WTC11 (cell line): Measurements from ENCODE around the gene CXCL17. TPM values are rescaled to one million over a fixed set of nuclear protein-coding genes. Genes with fewer than 3 reads are reported as not detected.

Experiments
- ATAC-seq: fragments of 200-7000 bp; cut with Tn5 transposase; 2 replicates; pipeline ENCODE4 v1.10.0; 2021; ENCODE audit warnings: mild to moderate bottlenecking, moderate library complexity
- CTCF ChIA-PET: fragments of 300-600 bp; sonication (Branson Sonifier 250); formaldehyde crosslinking; loops from one replicate; lab custom pipeline; 2021; ENCODE audit warnings: antibody characterized with exemption; lab: Charles Lee
- POLR2A ChIA-PET: fragments of 350-600 bp; sonication (Branson Sonifier 250); formaldehyde crosslinking; loops from one replicate; lab custom pipeline; 2021; ENCODE audit warnings: antibody characterized with exemption; lab: Charles Lee
- DNase-seq: peaks from one replicate; pipeline ENCODE4 v3.0.0; 2021; ENCODE audit warnings: low spot score
- H3K27ac Mint-ChIP-seq: 2 replicates; pipeline ENCODE4 v1.8.0; 2021; ENCODE audit warnings: mixed read lengths
- H3K27me3 Mint-ChIP-seq: 2 replicates; pipeline ENCODE4 v1.8.0; 2021; ENCODE audit warnings: low read depth, mild to moderate bottlenecking, moderate library complexity, mixed read lengths
- H3K36me3 Mint-ChIP-seq: 2 replicates; pipeline ENCODE4 v1.8.0; 2021; ENCODE audit warnings: mixed read lengths
- H3K4me1 Mint-ChIP-seq: 2 replicates; pipeline ENCODE4 v1.8.0; 2022; ENCODE audit warnings: mixed read lengths
- H3K4me3 Mint-ChIP-seq: 2 replicates; pipeline ENCODE4 v1.8.0; 2021; ENCODE audit warnings: mild to moderate bottlenecking, moderate library complexity, mixed read lengths
- H3K9me3 Mint-ChIP-seq: 2 replicates; pipeline ENCODE4 v1.8.0; 2021; ENCODE audit warnings: mixed read lengths
- CREM ChIP-seq: sonication (generic); formaldehyde crosslinking; IDR thresholded peaks from 2 replicates; pipeline ENCODE4 v1.8.1; 2022; ENCODE audit warnings: mild to moderate bottlenecking, missing genetic modification reagents, moderate library complexity
- E2F5 ChIP-seq: sonication (generic); formaldehyde crosslinking; IDR thresholded peaks from 2 replicates; pipeline ENCODE4 v1.8.1; 2022; ENCODE audit warnings: mild to moderate bottlenecking, moderate library complexity, missing genetic modification reagents
- ESRRA ChIP-seq: sonication (generic); formaldehyde crosslinking; IDR thresholded peaks from 2 replicates; pipeline ENCODE4 v1.8.1; 2022; ENCODE audit warnings: mild to moderate bottlenecking, missing genetic modification reagents, borderline replicate concordance
- GRHL2 ChIP-seq: fragments of 250-450 bp; sonication (Bioruptor Pico); IDR thresholded peaks from 2 replicates; pipeline ENCODE4 v1.8.0; 2022; ENCODE audit warnings: mild to moderate bottlenecking, moderate library complexity; ENCODE audit not compliant: insufficient replicate concordance, severe bottlenecking
- MXD4 ChIP-seq: fragments of 250-450 bp; sonication (Bioruptor Pico); IDR thresholded peaks from 2 replicates; pipeline ENCODE4 v1.8.0; 2021; ENCODE audit warnings: mild to moderate bottlenecking, moderate library complexity, borderline replicate concordance
- MYBL2 ChIP-seq: sonication (generic); formaldehyde crosslinking; IDR thresholded peaks from 2 replicates; pipeline ENCODE4 v1.8.1; 2023; ENCODE audit warnings: mild to moderate bottlenecking, moderate library complexity, missing genetic modification reagents
- NFYB ChIP-seq: sonication (generic); formaldehyde crosslinking; conservative IDR thresholded peaks from 2 replicates; pipeline ENCODE4 v1.8.0; 2022; ENCODE audit warnings: low read depth, missing genetic modification reagents
- SMAD3 ChIP-seq: sonication (generic); formaldehyde crosslinking; IDR thresholded peaks from 2 replicates; pipeline ENCODE4 v1.8.0; 2022; ENCODE audit warnings: missing genetic modification reagents, mild to moderate bottlenecking, borderline replicate concordance
- SMAD4 ChIP-seq: sonication (generic); formaldehyde crosslinking; IDR thresholded peaks from 2 replicates; pipeline ENCODE4 v1.8.0; 2022; ENCODE audit warnings: mild to moderate bottlenecking, missing genetic modification reagents
- TEAD1 ChIP-seq: sonication (generic); formaldehyde crosslinking; IDR thresholded peaks from 2 replicates; pipeline ENCODE4 v1.8.0; 2022; ENCODE audit warnings: mild to moderate bottlenecking, missing genetic modification reagents
- ZNF138 ChIP-seq: sonication (generic); formaldehyde crosslinking; conservative IDR thresholded peaks from 2 replicates; pipeline ENCODE4 v1.8.1; 2022; ENCODE audit warnings: mild to moderate bottlenecking, moderate library complexity, missing genetic modification reagents
- ZNF232 ChIP-seq: sonication (generic); formaldehyde crosslinking; IDR thresholded peaks from 2 replicates; pipeline ENCODE4 v1.8.0; 2022; ENCODE audit warnings: mild to moderate bottlenecking, missing genetic modification reagents
- ZNF263 ChIP-seq: sonication (generic); formaldehyde crosslinking; IDR thresholded peaks from 2 replicates; pipeline ENCODE4 v1.8.1; 2022; ENCODE audit warnings: low read depth, mild to moderate bottlenecking, moderate library complexity, missing genetic modification reagents
- ZNF416 ChIP-seq: fragments of 250-450 bp; sonication (Bioruptor Pico); IDR thresholded peaks from 2 replicates; pipeline ENCODE4 v1.9.0; 2021; ENCODE audit warnings: mild to moderate bottlenecking, inconsistent platforms
- ZNF671 ChIP-seq: fragments of 250-450 bp; sonication (Bioruptor Pico); IDR thresholded peaks from 2 replicates; pipeline ENCODE4 v1.8.0; 2021; ENCODE audit warnings: mild to moderate bottlenecking
- total RNA-seq: library from RNA; stranded (reverse); gene quantifications from 3 replicates; pipeline ENCODE4 v1.2.3, GENCODE V29; 2021
- TF ChIP-seq, protein P1 (sequence below): sonication (generic); formaldehyde crosslinking; IDR thresholded peaks from 2 replicates; pipeline ENCODE4 v1.8.1; 2022; ENCODE audit warnings: low read depth, mild to moderate bottlenecking, moderate library complexity, missing genetic modification reagents, borderline replicate concordance
- TF ChIP-seq, protein P2 (sequence below): sonication (generic); formaldehyde crosslinking; IDR thresholded peaks from 2 replicates; pipeline ENCODE4 v1.8.0; 2022; ENCODE audit warnings: mild to moderate bottlenecking, missing genetic modification reagents
- TF ChIP-seq, protein P3 (sequence below): fragments of 250-450 bp; sonication (Bioruptor Pico); IDR thresholded peaks from 2 replicates; pipeline ENCODE4 v1.9.0; 2021; ENCODE audit warnings: moderate library complexity, mild to moderate bottlenecking, inconsistent platforms, borderline replicate concordance
- TF ChIP-seq, protein P4 (sequence below): sonication (generic); formaldehyde crosslinking; IDR thresholded peaks from 2 replicates; pipeline ENCODE4 v1.8.1; 2023; ENCODE audit warnings: mild to moderate bottlenecking, missing genetic modification reagents
- TF ChIP-seq, protein P5 (sequence below): fragments of 250-450 bp; sonication (Bioruptor Pico); IDR thresholded peaks from 2 replicates; pipeline ENCODE4 v1.9.0; 2021; ENCODE audit warnings: mild to moderate bottlenecking
- TF ChIP-seq, protein P6 (sequence below): sonication (generic); formaldehyde crosslinking; IDR thresholded peaks from 2 replicates; pipeline ENCODE4 v1.8.1; 2022; ENCODE audit warnings: missing genetic modification reagents, borderline replicate concordance

CXCL17 gene
- total RNA-seq, 1 experiment from 2014 or later = not detected

GRCh38 chr19:42396381-42397262 lies 46.1 kb downstream of the CXCL17 start (continued):
- TF ChIP-seq CREM = peak; percentile 73; the same call in 1 of the 2 replicates
- TF ChIP-seq, protein P1, sequence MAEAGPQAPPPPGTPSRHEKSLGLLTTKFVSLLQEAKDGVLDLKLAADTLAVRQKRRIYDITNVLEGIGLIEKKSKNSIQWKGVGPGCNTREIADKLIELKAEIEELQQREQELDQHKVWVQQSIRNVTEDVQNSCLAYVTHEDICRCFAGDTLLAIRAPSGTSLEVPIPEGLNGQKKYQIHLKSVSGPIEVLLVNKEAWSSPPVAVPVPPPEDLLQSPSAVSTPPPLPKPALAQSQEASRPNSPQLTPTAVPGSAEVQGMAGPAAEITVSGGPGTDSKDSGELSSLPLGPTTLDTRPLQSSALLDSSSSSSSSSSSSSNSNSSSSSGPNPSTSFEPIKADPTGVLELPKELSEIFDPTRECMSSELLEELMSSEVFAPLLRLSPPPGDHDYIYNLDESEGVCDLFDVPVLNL (CRISPR knock-in tag) = no peak
- no peak for TF ChIP-seq ZNF416
- peak; percentile 97 for TF ChIP-seq NFYB (CRISPR knock-in tag)
- no peak for TF ChIP-seq MXD4 (CRISPR knock-in tag)
- TF ChIP-seq, protein P2, sequence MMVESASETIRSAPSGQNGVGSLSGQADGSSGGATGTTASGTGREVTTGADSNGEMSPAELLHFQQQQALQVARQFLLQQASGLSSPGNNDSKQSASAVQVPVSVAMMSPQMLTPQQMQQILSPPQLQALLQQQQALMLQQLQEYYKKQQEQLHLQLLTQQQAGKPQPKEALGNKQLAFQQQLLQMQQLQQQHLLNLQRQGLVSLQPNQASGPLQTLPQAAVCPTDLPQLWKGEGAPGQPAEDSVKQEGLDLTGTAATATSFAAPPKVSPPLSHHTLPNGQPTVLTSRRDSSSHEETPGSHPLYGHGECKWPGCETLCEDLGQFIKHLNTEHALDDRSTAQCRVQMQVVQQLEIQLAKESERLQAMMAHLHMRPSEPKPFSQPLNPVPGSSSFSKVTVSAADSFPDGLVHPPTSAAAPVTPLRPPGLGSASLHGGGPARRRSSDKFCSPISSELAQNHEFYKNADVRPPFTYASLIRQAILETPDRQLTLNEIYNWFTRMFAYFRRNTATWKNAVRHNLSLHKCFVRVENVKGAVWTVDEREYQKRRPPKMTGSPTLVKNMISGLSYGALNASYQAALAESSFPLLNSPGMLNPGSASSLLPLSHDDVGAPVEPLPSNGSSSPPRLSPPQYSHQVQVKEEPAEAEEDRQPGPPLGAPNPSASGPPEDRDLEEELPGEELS = peak; percentile 23; the same call in 1 of the 2 replicates
- peak; percentile 41; the same call in 1 of the 2 replicates for TF ChIP-seq MYBL2 (CRISPR knock-in tag)
- TF ChIP-seq ZNF232 = peak; percentile 70; the same call in 1 of the 2 replicates

DNA sequence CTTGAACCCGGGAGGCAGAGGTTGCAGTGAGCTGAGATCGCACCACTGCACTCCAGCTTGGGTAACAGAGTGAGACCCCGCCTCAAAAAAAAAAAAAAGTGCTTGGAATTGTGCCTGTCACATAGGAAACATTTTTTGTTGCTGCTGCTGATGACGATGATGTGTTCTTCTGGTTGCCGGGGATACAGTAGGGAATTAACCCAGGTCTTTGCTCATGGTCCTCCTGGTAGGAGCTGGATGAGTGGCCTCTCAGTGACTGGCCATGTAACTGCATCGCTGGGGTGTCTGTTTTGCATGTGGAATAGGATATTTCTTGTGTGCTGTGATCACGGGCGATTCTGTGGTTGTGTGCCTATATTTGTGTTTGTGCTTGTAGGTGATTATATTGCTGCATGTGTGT lies 48.0 kb downstream of the CXCL17 start:
- no peaks in the 10 kb centered on the region for H3K36me3 Mint-ChIP-seq
- H3K9me3 Mint-ChIP-seq = no peaks in the 10 kb centered on the region
- POLR2A ChIA-PET = no interaction called here
- TF ChIP-seq, protein P3, sequence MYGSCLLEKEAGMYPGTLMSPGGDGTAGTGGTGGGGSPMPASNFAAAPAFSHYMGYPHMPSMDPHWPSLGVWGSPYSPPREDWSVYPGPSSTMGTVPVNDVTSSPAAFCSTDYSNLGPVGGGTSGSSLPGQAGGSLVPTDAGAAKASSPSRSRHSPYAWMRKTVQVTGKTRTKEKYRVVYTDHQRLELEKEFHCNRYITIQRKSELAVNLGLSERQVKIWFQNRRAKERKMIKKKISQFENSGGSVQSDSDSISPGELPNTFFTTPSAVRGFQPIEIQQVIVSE = no peak
- TF ChIP-seq SMAD4 (CRISPR knock-in tag) (no peak), E2F5 (no peak), ZNF138 (CRISPR knock-in tag) (no peak)
- TF ChIP-seq, all 79 proteins: peak for 0
- CTCF ChIA-PET = interaction anchor here (2.8 to 2.9 kb wide), 2 partner anchors 24 to 46 kb away, joined by 18 to 21 read pairs; no protein-coding TSS in a partner anchor
- Mint-ChIP-seq H3K27me3 (peaks cover 47% of the 10 kb centered on the region), H3K4me1 (peaks cover 28% of the 10 kb centered on the region), H3K4me3 (no peak overlapping the region), H3K27ac (no peak overlapping the region)
- ATAC-seq (no peak), DNase-seq (no peak)

GRCh38 chr19:42392165-42392564 lies 50.6 kb downstream of the CXCL17 start:
- ChIA-PET CTCF (interaction anchor here (0.8 kb wide), 1 partner anchor 28 kb away, joined by 3 read pairs; no protein-coding TSS in a partner anchor), POLR2A (no interaction called here)
- H3K9me3 Mint-ChIP-seq = no peaks in the 10 kb centered on the region
- DNase-seq (no peak), ATAC-seq (no peak)
- H3K36me3 Mint-ChIP-seq = no peaks in the 10 kb centered on the region
- H3K4me1 Mint-ChIP-seq = peaks cover 22% of the 10 kb centered on the region
- H3K4me3 Mint-ChIP-seq = no peak overlapping the region
- H3K27me3 Mint-ChIP-seq = peaks cover 53% of the 10 kb centered on the region
- H3K27ac Mint-ChIP-seq = no peak overlapping the region
- TF ChIP-seq GRHL2 (CRISPR knock-in tag) = no peak
- no peak for TF ChIP-seq SMAD3 (CRISPR knock-in tag)
- TF ChIP-seq ZNF263 (CRISPR knock-in tag) = no peak
- TF ChIP-seq, protein P4, sequence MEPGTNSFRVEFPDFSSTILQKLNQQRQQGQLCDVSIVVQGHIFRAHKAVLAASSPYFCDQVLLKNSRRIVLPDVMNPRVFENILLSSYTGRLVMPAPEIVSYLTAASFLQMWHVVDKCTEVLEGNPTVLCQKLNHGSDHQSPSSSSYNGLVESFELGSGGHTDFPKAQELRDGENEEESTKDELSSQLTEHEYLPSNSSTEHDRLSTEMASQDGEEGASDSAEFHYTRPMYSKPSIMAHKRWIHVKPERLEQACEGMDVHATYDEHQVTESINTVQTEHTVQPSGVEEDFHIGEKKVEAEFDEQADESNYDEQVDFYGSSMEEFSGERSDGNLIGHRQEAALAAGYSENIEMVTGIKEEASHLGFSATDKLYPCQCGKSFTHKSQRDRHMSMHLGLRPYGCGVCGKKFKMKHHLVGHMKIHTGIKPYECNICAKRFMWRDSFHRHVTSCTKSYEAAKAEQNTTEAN = no peak
- TF ChIP-seq, protein P5, sequence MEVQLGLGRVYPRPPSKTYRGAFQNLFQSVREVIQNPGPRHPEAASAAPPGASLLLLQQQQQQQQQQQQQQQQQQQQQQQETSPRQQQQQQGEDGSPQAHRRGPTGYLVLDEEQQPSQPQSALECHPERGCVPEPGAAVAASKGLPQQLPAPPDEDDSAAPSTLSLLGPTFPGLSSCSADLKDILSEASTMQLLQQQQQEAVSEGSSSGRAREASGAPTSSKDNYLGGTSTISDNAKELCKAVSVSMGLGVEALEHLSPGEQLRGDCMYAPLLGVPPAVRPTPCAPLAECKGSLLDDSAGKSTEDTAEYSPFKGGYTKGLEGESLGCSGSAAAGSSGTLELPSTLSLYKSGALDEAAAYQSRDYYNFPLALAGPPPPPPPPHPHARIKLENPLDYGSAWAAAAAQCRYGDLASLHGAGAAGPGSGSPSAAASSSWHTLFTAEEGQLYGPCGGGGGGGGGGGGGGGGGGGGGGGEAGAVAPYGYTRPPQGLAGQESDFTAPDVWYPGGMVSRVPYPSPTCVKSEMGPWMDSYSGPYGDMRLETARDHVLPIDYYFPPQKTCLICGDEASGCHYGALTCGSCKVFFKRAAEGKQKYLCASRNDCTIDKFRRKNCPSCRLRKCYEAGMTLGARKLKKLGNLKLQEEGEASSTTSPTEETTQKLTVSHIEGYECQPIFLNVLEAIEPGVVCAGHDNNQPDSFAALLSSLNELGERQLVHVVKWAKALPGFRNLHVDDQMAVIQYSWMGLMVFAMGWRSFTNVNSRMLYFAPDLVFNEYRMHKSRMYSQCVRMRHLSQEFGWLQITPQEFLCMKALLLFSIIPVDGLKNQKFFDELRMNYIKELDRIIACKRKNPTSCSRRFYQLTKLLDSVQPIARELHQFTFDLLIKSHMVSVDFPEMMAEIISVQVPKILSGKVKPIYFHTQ = no peak
- no peak for TF ChIP-seq ZNF671
- TF ChIP-seq, protein P6, sequence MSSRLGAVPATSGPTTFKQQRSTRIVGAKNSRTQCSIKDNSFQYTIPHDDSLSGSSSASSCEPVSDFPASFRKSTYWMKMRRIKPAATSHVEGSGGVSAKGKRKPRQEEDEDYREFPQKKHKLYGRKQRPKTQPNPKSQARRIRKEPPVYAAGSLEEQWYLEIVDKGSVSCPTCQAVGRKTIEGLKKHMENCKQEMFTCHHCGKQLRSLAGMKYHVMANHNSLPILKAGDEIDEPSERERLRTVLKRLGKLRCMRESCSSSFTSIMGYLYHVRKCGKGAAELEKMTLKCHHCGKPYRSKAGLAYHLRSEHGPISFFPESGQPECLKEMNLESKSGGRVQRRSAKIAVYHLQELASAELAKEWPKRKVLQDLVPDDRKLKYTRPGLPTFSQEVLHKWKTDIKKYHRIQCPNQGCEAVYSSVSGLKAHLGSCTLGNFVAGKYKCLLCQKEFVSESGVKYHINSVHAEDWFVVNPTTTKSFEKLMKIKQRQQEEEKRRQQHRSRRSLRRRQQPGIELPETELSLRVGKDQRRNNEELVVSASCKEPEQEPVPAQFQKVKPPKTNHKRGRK (CRISPR knock-in tag) = no peak
- TF ChIP-seq TEAD1 (CRISPR knock-in tag) = no peak
- no peak for TF ChIP-seq ESRRA (CRISPR knock-in tag)
- TF ChIP-seq MYBL2 (CRISPR knock-in tag) = no peak
